ENCODE results near the gene GPR158. TPM values are rescaled to one million over a fixed set of nuclear protein-coding genes. Genes with fewer than 3 reads are reported as not detected.

GPR158 gene
- total and polyA plus RNA-seq, 2 experiments from 2014 or later, result not detected

GRCh38 chr10:25646371-25646770 lies 471.6 kb downstream of the GPR158 start:
- Histone ChIP-seq H3K79me2 (ENCODE audit: insufficient read depth) (no peaks in the 10 kb centered on the region), H3K9ac (no peak overlapping the region), H3K9me2 (ENCODE audit: insufficient read depth) (no peaks in the 10 kb centered on the region), H3K27ac (no peak overlapping the region), H4K20me1 (ENCODE audit: insufficient read depth) (no peaks in the 10 kb centered on the region), H3K27me3 (replicated peaks; ENCODE audit: insufficient read depth) (no peaks in the 10 kb centered on the region), H2AFZ (no peak overlapping the region), H3F3A (ENCODE audit: insufficient read depth) (no peaks in the 10 kb centered on the region), H3K36me3 (ENCODE audit: low read depth) (no peaks in the 10 kb centered on the region), H3K4me2 (ENCODE audit: unreplicated experiment) (no peak overlapping the region), H3K4me1 (ENCODE audit: insufficient read depth) (no peaks in the 10 kb centered on the region), H3K4me3 (no peak overlapping the region), H3K9me3 (ENCODE audit: low read depth) (no peaks in the 10 kb centered on the region)
- 28 to 30% methylated on average over 2 of the region's 2 CpGs for WGBS, 2 experiments (ENCODE audit: low coverage in 1 of 2, low lambda C conversion rate in 2 of 2, missing lambda C conversion rate in 2 of 2)
- no peak for DNase-seq
- TF ChIP-seq EZH2phosphoT487 (IDR thresholded peaks at IDR 0.05; ENCODE audit: insufficient read depth, low read depth) (no peak), EZH2 (IDR thresholded peaks at IDR 0.05; ENCODE audit: insufficient read depth, poor library complexity, severe bottlenecking) (no peak)
- in situ Hi-C loops (cut with MboI), result no loop called here

GRCh38 chr10:25651534-25651933 lies 476.7 kb downstream of the GPR158 start:
- Histone ChIP-seq H3K9ac (no peak overlapping the region), H3K36me3 (ENCODE audit: low read depth) (no peaks in the 10 kb centered on the region), H3F3A (ENCODE audit: insufficient read depth) (no peaks in the 10 kb centered on the region), H3K4me1 (ENCODE audit: insufficient read depth) (no peaks in the 10 kb centered on the region), H4K20me1 (ENCODE audit: insufficient read depth) (no peaks in the 10 kb centered on the region), H3K79me2 (ENCODE audit: insufficient read depth) (no peaks in the 10 kb centered on the region), H3K27ac (no peak overlapping the region), H3K4me3 (no peak overlapping the region), H3K9me3 (ENCODE audit: low read depth) (no peaks in the 10 kb centered on the region), H3K4me2 (ENCODE audit: unreplicated experiment) (no peak overlapping the region), H3K27me3 (replicated peaks; ENCODE audit: insufficient read depth) (no peaks in the 10 kb centered on the region), H2AFZ (no peak overlapping the region), H3K9me2 (ENCODE audit: insufficient read depth) (no peaks in the 10 kb centered on the region)
- in situ Hi-C loops (cut with MboI), result no loop called here
- WGBS, 2 experiments (ENCODE audit: low coverage in 1 of 2, low lambda C conversion rate in 2 of 2, missing lambda C conversion rate in 2 of 2), result 12 to 21% methylated on average over 2 of the region's 2 CpGs
- TF ChIP-seq EZH2phosphoT487 (IDR thresholded peaks at IDR 0.05; ENCODE audit: insufficient read depth, low read depth), result no peak
- no peak for TF ChIP-seq EZH2 (IDR thresholded peaks at IDR 0.05; ENCODE audit: insufficient read depth, poor library complexity, severe bottlenecking)
- no peak for DNase-seq

Small RNA genes within 50 kb of the gene (small RNA-seq; reads per million reads assigned to genes)
- not detected for gene RN7SKP220 (ENCODE audit: low read depth, low replicate concordance)

Other genes with a start within 250 kb of the GPR158 start
- 11.4 and 22.0 TPM in 2 replicates for gene PRTFDC1, start 222.4 kb upstream of the GPR158 start, total RNA-seq (2014; rRNA removed; shearing (Covaris generic))
- 13.9 and 16.0 TPM in 2 replicates for gene PRTFDC1, start 222.4 kb upstream of the GPR158 start, polyA plus RNA-seq (2016; fragmentation: Nextera tagmentation; extraction: Ambion mirVana)
- not detected in 2 replicates for gene ENKUR, start 158.8 kb upstream of the GPR158 start, total RNA-seq (2014; rRNA removed; shearing (Covaris generic))
- 0.11 and 0.34 TPM in 2 replicates for gene ENKUR, start 158.8 kb upstream of the GPR158 start, polyA plus RNA-seq (2016; fragmentation: Nextera tagmentation; extraction: Ambion mirVana)
- gene THNSL1, start 158.4 kb upstream of the GPR158 start, total RNA-seq (2014; rRNA removed; shearing (Covaris generic)), result 2.7 and 3.0 TPM in 2 replicates
- gene THNSL1, start 158.4 kb upstream of the GPR158 start, polyA plus RNA-seq (2016; fragmentation: Nextera tagmentation; extraction: Ambion mirVana), result 4.4 and 5.2 TPM in 2 replicates

All from GM23248 (cell line).